Measurements from ENCODE around the gene CDR2. TPM values are rescaled to one million over a fixed set of nuclear protein-coding genes. Genes with fewer than 3 reads are reported as not detected.

Gene CDR2
- total RNA-seq, 4 donors from 2014 or later = 12.1 to 55.7 (median 21.7) TPM

DNA sequence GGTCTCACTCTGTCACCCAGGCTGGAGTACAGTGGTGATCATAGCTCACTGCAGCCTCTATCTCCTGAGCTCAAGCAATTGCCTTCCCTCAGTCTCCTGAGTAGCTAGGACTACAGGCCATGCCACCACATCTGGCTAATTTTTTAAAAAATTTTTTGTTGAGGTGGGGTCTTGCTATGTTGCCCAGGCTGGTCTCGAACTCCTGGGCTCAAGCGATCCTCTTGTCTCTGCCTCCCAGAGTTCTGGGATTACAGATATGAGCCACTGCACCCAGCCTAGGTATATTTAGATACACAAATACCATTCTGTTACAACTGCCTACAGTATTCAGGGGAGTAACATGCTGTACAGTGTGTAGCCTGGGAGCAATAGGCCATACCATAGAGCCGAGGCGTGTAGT, 62.9 kb downstream of the CDR2 start:
- H3K36me3 ChIP-seq = no peaks in the 10 kb centered on the region
- no peaks in the 10 kb centered on the region for H3K9me3 ChIP-seq
- H3K4me3 ChIP-seq = no peak overlapping the region
- intact Hi-C loops (cut with DNase I; ENCODE audit: low total_unique reads) = no loop called here
- H3K27me3 ChIP-seq = no peaks in the 10 kb centered on the region
- TF ChIP-seq CTCF (IDR thresholded peaks at IDR 0.05) (no peak), POLR2A (IDR thresholded peaks at IDR 0.05) (no peak)
- H3K4me1 ChIP-seq = no peaks in the 10 kb centered on the region
- DNase-seq = no peak
- H3K27ac ChIP-seq = no peak overlapping the region

DNA sequence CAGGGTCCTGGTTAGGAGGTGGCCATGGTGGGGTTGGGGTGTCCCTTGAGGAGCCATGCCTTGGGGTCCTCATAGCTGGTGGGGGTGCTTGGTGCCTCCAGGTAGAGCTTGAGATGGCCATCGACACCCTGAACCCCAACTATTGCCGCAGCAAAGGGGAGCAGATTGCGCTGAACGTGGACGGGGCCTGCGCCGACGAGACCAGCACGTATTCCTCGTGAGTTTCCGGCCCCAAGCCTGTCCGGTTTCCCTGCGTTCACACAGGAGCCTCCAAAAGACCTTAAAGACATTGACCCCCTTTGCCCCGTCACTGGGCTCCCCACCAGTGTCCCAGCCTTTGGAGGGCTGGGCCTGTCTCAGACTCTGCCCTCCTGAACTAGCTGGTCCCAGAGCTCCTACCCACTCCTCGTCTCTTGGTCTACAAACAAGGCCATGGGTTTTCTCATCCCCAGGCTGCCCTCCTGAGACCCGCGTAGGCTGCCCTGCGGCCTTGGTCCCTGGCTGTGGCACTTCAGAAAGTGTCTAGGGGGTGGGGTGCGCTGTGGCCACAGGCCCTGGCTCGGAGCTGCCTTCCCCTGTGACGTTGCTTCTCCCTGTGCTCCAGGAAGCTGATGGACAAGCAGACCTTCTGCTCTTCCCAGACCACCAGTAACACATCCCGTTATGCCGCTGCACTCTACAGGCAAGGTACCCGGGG, 65.4 kb downstream of the CDR2 start:
- H3K27ac ChIP-seq = no peak overlapping the region
- no peak overlapping the region for H3K4me3 ChIP-seq
- H3K27me3 ChIP-seq = no peaks in the 10 kb centered on the region
- intact Hi-C loops (cut with DNase I; ENCODE audit: low total_unique reads) = no loop called here
- no peaks in the 10 kb centered on the region for H3K36me3 ChIP-seq
- TF ChIP-seq POLR2A (IDR thresholded peaks at IDR 0.05) (no peak), CTCF (IDR thresholded peaks at IDR 0.05) (no peak)
- no peaks in the 10 kb centered on the region for H3K9me3 ChIP-seq
- no peak for DNase-seq
- H3K4me1 ChIP-seq = no peaks in the 10 kb centered on the region

GRCh38 chr16:22307838-22308237, 66.6 kb downstream of the CDR2 start:
- TF ChIP-seq CTCF (IDR thresholded peaks at IDR 0.05) (no peak), POLR2A (IDR thresholded peaks at IDR 0.05) (no peak)
- Histone ChIP-seq H3K4me3 (no peak overlapping the region), H3K27me3 (no peaks in the 10 kb centered on the region), H3K9me3 (no peaks in the 10 kb centered on the region), H3K4me1 (no peaks in the 10 kb centered on the region), H3K27ac (no peak overlapping the region), H3K36me3 (no peaks in the 10 kb centered on the region)
- no peak for DNase-seq
- intact Hi-C loops (cut with DNase I; ENCODE audit: low total_unique reads) = no loop called here

- no peak for TF ChIP-seq POLR2A (IDR thresholded peaks at IDR 0.05)
- TF ChIP-seq CTCF (IDR thresholded peaks at IDR 0.05) = no peak
- H3K27me3 ChIP-seq = no peaks in the 10 kb centered on the region
- H3K27ac ChIP-seq = no peak overlapping the region
- intact Hi-C loops (cut with DNase I; ENCODE audit: low total_unique reads) = no loop called here
- no peaks in the 10 kb centered on the region for H3K36me3 ChIP-seq
- no peak for DNase-seq
- no peaks in the 10 kb centered on the region for H3K9me3 ChIP-seq
- H3K4me3 ChIP-seq = no peak overlapping the region
- no peaks in the 10 kb centered on the region for H3K4me1 ChIP-seq
Measured at GRCh38 chr16:22306788-22307187, 67.6 kb downstream of the CDR2 start.

- H3K4me3 ChIP-seq = no peak overlapping the region
- intact Hi-C loops (cut with DNase I; ENCODE audit: low total_unique reads) = no loop called here
- no peak for TF ChIP-seq POLR2A (IDR thresholded peaks at IDR 0.05)
- TF ChIP-seq CTCF (IDR thresholded peaks at IDR 0.05) = no peak
Measured at GRCh38 chr16:22304411-22304810, 70.0 kb downstream of the CDR2 start.

More at GRCh38 chr16:22304411-22304810, 70.0 kb downstream of the CDR2 start:
- H3K27ac ChIP-seq = no peak overlapping the region
- no peaks in the 10 kb centered on the region for H3K27me3 ChIP-seq
- no peaks in the 10 kb centered on the region for H3K9me3 ChIP-seq
- DNase-seq = no peak
- no peaks in the 10 kb centered on the region for H3K4me1 ChIP-seq
- no peaks in the 10 kb centered on the region for H3K36me3 ChIP-seq

All from uterus (tissue), 4 donors.